Skeletal muscle tissue (tissue), 4 donors: ENCODE results near the gene C19orf67. TPM values are rescaled to one million over a fixed set of nuclear protein-coding genes. Genes with fewer than 3 reads are reported as not detected.

Experiments
- H3K27ac ChIP-seq: one replicate; pipeline ENCODE4 v1.7.0; 2013; ENCODE audit warnings: mild to moderate bottlenecking, low read depth, low read length, inconsistent platforms
- H3K27me3 ChIP-seq, 3 donors: one replicate each; pipeline ENCODE4 v1.7.0; 2013; ENCODE audit warnings: low read length in 3 of 3; ENCODE audit not compliant: control insufficient read depth in 3 of 3, insufficient read depth in 3 of 3
- H3K36me3 ChIP-seq, 3 donors: one replicate each; pipeline ENCODE4 v1.7.0; 2013; ENCODE audit warnings: low read length in 3 of 3; ENCODE audit not compliant: control insufficient read depth in 3 of 3, insufficient read depth in 3 of 3
- H3K4me1 ChIP-seq, 3 donors: one replicate each; pipeline ENCODE4 v1.7.0; 2013; ENCODE audit warnings: low read length in 3 of 3, mild to moderate bottlenecking in 3 of 3; ENCODE audit not compliant: control insufficient read depth in 3 of 3, insufficient read depth in 3 of 3
- H3K4me3 ChIP-seq, 3 donors: one replicate each; pipeline ENCODE4 v1.7.0; 2013; ENCODE audit warnings: low read length in 3 of 3
- H3K9ac ChIP-seq, 3 donors: one replicate each; pipeline ENCODE4 v1.7.0; 2013; ENCODE audit warnings: low read length in 3 of 3, mild to moderate bottlenecking in 3 of 3, moderate library complexity in 2 of 3, low read depth in 1 of 3
- H3K9me3 ChIP-seq, 3 donors: one replicate each; pipeline ENCODE4 v1.7.0; 2013; ENCODE audit warnings: low read length in 3 of 3; ENCODE audit not compliant: control insufficient read depth in 3 of 3
- total RNA-seq: library from RNA; depleted of rRNA; stranded (reverse); fragments of >200 nt; gene quantifications from one replicate; pipeline ENCODE4 v1.2.3, GENCODE V29; 2014
- donor health status: Osteomylitis.

The C19orf67 gene
- total RNA-seq, 1 donor from 2014 or later = not detected

- Histone ChIP-seq H3K36me3 (peaks cover 0 to 7% (median 0%) of the 10 kb centered on the region in 3 donors), H3K27me3 (no peaks in the 10 kb centered on the region), H3K9me3 (no peaks in the 10 kb centered on the region), H3K27ac (no peak overlapping the region), H3K9ac (peak overlapping the region in 1 of 3 donors; percentile 51), H3K4me1 (peaks cover 69 to 78% (median 71%) of the 10 kb centered on the region in 3 donors), H3K4me3 (no peak overlapping the region)
Measured at GRCh38 chr19:14111486-14111885, 25.9 kb upstream of the C19orf67 start.

GRCh38 chr19:14110650-14111049, 25.1 kb upstream of the C19orf67 start:
- H3K27ac ChIP-seq = no peak overlapping the region

GRCh38 chr19:14107581-14108461, 22.2 kb upstream of the C19orf67 start:
- no peaks in the 10 kb centered on the region for H3K9me3 ChIP-seq
- peaks cover 36 to 48% (median 41%) of the 10 kb centered on the region in 3 donors for H3K4me1 ChIP-seq
- peak overlapping the region; percentile 30 to 58 (median 50) for H3K4me3 ChIP-seq
- peak overlapping the region; percentile 86 for H3K27ac ChIP-seq
- no peaks in the 10 kb centered on the region for H3K27me3 ChIP-seq
- peaks cover 13 to 23% (median 15%) of the 10 kb centered on the region in 3 donors for H3K36me3 ChIP-seq
- H3K9ac ChIP-seq = peak overlapping the region; percentile 71 to 79 (median 79)

More at GRCh38 chr19:14110650-14111049, 25.1 kb upstream of the C19orf67 start:
- Histone ChIP-seq H3K4me3 (no peak overlapping the region), H3K9me3 (no peaks in the 10 kb centered on the region), H3K36me3 (peaks cover 4 to 10% (median 6%) of the 10 kb centered on the region in 3 donors), H3K4me1 (peaks cover 61 to 70% (median 62%) of the 10 kb centered on the region in 3 donors), H3K9ac (peak overlapping the region in 2 of 3 donors; percentile 16 to 33), H3K27me3 (no peaks in the 10 kb centered on the region)

GRCh38 chr19:14106840-14107239, 21.3 kb upstream of the C19orf67 start:
- Histone ChIP-seq H3K36me3 (peaks cover 22 to 33% (median 24%) of the 10 kb centered on the region in 3 donors), H3K4me3 (no peak overlapping the region), H3K9me3 (no peaks in the 10 kb centered on the region), H3K27me3 (no peaks in the 10 kb centered on the region), H3K9ac (peak overlapping the region; percentile 71 to 79 (median 79)), H3K4me1 (peaks cover 32 to 47% (median 33%) of the 10 kb centered on the region in 3 donors), H3K27ac (peak overlapping the region; percentile 86)

- Histone ChIP-seq H3K9me3 (no peaks in the 10 kb centered on the region), H3K27ac (no peak overlapping the region), H3K4me1 (peaks cover 22 to 37% (median 25%) of the 10 kb centered on the region in 3 donors), H3K36me3 (peaks cover 25 to 34% (median 28%) of the 10 kb centered on the region in 3 donors), H3K4me3 (no peak overlapping the region), H3K9ac (peak overlapping the region in 1 of 3 donors; percentile 8), H3K27me3 (no peaks in the 10 kb centered on the region)
Measured at GRCh38 chr19:14105680-14106079, 20.1 kb upstream of the C19orf67 start.

- H3K27ac ChIP-seq = no peak overlapping the region
- peaks cover 32 to 42% (median 35%) of the 10 kb centered on the region in 3 donors for H3K36me3 ChIP-seq
- H3K4me1 ChIP-seq = peaks cover 17 to 27% (median 23%) of the 10 kb centered on the region in 3 donors
- H3K9ac ChIP-seq = peak overlapping the region in 1 of 3 donors; percentile 3
- H3K4me3 ChIP-seq = no peak overlapping the region
- H3K9me3 ChIP-seq = no peaks in the 10 kb centered on the region
- H3K27me3 ChIP-seq = no peaks in the 10 kb centered on the region
Measured at GRCh38 chr19:14103310-14103709, 17.7 kb upstream of the C19orf67 start.

- H3K4me3 ChIP-seq = no peak overlapping the region
- H3K9ac ChIP-seq = no peak overlapping the region
- H3K4me1 ChIP-seq = peaks cover 11 to 21% (median 17%) of the 10 kb centered on the region in 3 donors
- no peaks in the 10 kb centered on the region for H3K9me3 ChIP-seq
- no peak overlapping the region for H3K27ac ChIP-seq
- peaks cover 37 to 46% (median 39%) of the 10 kb centered on the region in 3 donors for H3K36me3 ChIP-seq
- no peaks in the 10 kb centered on the region for H3K27me3 ChIP-seq
Measured at GRCh38 chr19:14102756-14103155, 17.2 kb upstream of the C19orf67 start.

- no peaks in the 10 kb centered on the region for H3K27me3 ChIP-seq
- no peak overlapping the region for H3K4me3 ChIP-seq
- no peak overlapping the region for H3K27ac ChIP-seq
- H3K36me3 ChIP-seq = peaks cover 42 to 51% (median 45%) of the 10 kb centered on the region in 3 donors
- H3K9ac ChIP-seq = peak overlapping the region in 1 of 3 donors; percentile 12
- H3K4me1 ChIP-seq = peaks cover 6 to 15% (median 12%) of the 10 kb centered on the region in 3 donors
- no peaks in the 10 kb centered on the region for H3K9me3 ChIP-seq
Measured at GRCh38 chr19:14102102-14102696, 16.6 kb upstream of the C19orf67 start.

- Histone ChIP-seq H3K9ac (no peak overlapping the region), H3K9me3 (no peaks in the 10 kb centered on the region), H3K27me3 (no peaks in the 10 kb centered on the region), H3K27ac (no peak overlapping the region), H3K4me1 (peaks cover 3 to 13% (median 10%) of the 10 kb centered on the region in 3 donors), H3K4me3 (no peak overlapping the region), H3K36me3 (peaks cover 52 to 56% (median 53%) of the 10 kb centered on the region in 3 donors)
Measured at GRCh38 chr19:14101003-14101545, 15.5 kb upstream of the C19orf67 start.
